Fibroblast of skin of back (primary cell): ENCODE data around the gene TMEM43.
A peak's percentile ranks its signal among the peaks of the same experiment; 100 is the strongest.

Experiments used
- DNase-seq: peaks from one replicate; pipeline ENCODE4 v3.0.0-alpha.2; 2013

Gene TMEM43

DNA sequence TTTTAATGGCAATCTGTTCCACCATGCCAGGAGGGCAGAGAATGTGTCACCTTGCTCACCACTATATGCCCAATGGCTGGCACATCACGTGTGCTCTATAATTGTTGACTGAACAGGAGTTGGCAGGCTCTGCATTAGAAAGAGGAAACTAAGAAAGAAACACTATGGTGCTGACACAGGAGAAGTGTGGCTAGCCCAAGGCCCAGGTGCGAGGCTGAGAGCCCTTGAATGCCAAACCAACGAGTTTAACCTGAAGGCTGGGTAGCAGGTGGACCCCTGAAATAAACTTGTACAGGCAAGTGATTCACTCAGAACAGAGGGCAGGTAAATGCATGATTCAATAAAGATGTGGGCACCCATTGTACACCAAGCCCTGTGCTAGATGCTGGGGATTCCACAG, 2.6 kb upstream of the TMEM43 start:
- no peak for DNase-seq

DNA sequence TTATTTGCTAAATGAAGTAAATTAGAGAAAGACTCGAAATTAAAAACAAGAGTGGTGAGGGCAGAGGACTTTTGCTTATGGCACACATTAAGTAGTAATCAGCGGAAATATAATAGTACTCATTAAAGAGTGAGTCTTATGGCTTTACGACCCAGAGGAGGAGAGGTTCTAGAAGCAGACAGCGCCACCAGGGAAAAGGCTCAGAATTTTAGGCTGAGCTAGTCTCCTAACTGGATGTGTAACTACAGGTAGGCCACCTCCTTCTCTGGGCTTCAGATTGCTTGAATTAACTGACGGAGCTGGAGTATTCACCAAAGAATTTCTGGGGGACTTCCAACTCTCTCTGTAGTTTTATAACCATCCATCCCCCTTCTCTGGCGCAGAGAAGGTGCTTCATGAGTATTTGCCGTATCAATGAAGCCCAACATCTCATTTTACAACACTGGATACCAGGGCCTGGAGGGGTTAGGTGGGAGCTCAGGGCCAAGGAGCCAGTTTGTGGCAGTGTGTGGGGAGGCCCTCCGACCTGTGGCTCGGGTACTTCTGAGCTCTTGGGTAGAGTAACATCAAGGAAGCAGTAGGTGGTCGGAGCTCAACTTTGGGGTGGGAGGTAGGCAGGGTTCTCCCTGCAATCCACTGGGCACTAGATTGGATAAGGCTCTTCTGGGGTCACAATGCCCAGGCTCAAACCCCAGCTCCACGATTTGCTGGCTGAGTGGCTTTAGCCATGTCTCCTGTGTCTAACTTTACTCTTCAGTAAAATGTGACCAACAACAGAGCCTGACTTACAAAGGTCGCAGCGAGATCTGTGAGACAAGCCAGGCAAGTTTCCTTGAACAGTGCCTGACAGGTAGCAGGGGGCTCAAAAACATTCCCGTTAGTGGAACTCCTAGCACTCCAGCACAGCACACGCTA, 1.3 kb upstream of the TMEM43 start:
- DNase-seq = no peak

DNA sequence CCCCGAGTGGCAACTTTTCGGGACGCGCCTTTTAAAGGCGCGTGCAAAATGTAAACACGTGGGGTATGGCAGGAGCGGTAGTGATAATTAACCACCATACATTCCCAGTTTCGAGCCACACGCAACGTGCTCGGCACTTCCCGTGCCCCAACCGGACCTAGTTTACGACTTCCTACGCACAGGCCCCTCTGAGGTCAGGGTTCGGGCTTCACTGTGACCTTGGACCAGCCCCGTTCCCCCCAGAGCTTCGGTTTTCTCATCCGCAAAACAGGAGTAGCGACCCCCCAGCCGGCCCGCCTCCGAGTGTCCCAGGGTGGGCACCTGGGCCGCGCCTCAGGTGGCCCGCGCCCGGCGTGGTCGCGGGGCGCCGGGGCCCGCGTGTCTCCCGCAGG, 633 bp upstream of the TMEM43 start:
- peak; percentile 49 for DNase-seq

DNA sequence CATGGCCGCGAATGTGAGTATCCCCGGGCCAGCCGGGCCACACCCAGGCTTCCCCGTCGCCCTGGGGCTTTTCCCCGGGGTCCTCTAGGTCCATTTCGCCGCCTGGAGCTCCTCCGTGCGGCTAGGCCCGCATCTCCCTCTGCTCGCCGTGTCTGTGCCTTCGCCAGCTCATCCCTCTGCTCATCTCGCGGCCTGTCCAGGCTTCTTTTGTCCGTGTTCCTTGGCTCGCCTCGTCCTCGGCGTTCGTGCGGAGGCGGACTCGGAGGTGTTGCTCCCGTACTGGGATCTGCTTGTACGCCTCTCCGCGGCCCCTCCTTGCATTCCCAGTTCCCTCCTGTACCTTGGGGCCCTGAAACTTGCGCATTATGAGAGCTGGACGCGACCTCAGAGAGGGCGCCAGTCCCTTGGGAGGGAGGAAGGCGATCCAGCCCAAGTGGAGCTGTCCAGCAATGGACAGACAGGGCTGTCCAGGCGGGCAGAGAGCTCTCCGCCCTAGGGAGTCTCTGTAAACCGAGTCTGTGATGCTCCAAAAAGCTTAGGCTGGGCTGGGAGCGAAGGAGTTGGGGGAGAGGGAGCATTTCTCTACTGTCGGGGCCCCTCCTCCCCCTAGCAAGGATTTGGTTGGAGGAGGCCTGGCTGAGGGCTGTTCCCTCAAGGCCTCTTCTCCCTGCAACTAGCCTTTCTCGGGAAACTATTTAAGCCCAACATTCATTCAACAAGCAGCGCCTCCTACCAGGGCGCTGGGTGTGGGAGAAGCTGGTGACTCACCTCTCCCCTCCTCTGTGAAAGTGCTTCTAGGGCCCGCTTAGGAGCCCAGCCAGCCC, 553 bp downstream of the TMEM43 start:
- peak; percentile 98 for DNase-seq

DNA sequence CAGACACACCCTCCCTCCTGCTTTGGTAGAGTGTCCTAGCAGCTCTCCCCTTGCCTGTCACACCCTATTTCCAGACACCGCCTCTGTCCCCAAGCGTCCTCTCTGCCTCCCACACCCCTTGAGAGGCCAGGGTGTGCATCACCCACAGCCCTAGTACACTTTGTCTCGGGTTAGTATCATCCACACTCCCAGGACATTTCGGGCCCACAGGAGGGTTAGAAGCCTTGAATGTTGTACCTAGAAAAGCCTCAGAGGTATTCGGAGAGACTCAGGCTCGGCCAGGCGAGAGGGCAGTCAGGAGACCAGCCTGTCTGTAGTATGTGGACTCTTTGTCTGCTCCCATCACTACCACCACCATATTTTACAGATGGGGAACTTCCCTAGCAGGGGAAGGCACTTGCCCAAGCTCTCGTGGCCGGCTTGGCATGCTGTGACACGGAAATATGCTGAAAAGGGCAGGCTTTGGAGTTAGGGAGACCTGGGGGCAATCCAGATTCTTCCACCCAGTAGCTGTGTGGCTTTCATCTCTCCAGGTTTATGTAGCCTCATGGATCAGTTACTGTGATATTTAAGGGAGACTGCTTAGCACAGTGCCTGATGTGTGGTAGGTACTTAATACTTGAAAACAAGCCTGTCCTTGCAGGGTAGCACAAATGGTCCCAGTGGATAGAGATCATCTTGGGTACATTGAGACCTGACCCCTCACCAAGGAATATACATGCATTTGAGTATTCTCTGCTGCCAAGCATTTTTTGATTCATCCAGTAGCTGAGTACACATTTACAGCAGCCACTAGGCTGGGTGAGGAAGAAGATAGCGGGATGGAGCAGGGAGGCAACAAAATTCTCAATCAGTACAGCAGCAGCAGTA, 1.4 kb downstream of the TMEM43 start:
- DNase-seq = no peak

DNA sequence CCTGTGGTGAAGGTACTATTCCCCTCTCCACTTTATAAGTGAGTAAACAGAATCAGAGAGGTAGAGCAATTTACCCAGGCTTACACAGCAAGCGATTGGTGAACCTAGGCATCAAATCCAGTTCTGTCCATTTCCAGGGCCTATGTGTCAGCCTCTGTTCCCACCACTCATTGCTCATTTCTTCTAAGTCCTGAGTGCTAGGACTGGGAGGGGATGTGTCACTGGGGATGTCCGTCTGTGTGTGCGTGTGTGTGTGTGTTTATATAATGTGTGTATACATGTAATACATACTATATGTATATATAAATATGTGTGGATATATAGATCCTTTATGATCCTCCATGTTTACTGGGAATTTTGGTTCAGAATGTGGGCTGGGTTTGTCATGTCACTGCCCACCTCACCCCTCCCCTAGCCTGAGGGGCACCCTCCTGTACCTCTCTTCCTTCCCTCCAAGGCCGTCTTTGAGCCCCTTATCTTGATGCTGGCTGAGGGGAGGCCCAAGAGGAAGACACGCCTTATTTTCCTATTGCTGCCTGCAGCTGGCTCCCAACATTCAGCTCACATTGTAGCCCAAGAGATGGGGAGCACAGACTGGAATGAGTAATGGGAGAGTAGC, 2.1 kb downstream of the TMEM43 start:
- no peak for DNase-seq

DNA sequence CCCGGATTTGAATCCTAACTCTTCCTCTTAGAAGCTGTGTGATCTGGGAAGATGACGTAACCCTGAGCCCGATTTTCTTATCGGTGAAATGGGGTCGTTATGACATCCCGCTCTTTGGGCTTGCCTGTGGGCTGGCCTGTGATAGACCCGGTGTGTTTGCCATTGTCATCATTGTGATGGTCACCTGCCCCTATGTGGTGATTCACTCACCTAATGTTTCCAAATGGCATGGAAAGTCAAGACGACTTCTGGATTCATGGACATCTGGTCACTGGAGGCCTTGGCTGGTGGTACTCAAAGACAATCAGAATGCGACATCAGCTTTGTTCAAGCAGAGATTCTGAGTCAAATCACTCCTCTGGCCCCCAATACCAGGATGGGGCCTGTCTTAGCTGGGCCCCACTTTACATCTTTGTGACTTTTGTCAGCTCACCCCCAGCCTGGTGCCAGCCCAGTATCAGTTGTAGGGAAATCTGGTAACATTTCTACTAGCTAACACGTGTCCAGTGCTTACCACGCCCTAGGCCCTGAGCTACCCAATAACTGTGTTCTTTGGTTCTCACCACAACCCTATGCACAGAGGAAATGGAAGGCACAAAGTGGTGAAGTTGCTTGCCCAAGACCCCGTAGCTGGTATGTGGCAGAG, 2.8 kb downstream of the TMEM43 start:
- no peak for DNase-seq

DNA sequence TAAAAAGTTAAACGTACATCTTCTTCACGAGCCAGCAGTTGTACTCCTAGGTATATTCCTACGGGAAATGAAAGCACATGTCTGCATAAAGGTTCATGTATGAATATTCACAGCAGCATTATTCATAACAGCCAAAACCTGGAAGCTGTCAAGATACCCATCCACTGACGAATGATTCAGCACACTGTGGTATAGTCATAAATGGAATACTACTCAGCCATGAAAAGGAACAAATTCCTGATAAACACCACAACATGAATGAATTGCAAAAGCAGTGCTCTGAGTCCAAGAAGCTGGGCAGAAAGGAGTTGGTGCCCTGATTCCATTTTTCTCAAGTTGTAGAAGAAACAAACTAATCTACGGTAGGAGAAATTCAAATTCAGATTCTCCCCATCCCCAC, 3.9 kb downstream of the TMEM43 start:
- DNase-seq = no peak

DNA sequence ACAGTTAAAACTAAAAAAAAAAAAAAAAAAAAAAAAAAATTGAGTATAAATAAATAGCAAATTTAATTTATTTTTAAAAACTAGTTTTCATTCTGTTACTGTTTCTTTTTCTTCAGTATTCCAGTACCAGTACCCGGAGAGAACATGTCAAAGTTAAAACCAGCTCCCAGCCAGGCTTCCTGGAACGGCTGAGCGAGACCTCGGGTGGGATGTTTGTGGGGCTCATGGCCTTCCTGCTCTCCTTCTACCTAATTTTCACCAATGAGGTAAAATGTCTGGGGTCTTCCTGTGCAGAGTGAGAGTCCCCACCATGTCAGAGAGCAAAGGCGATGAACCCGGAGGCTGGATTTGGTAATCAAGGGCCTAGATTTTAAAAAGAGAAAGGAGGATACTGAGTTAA, 4.4 kb downstream of the TMEM43 start:
- DNase-seq = no peak

DNA sequence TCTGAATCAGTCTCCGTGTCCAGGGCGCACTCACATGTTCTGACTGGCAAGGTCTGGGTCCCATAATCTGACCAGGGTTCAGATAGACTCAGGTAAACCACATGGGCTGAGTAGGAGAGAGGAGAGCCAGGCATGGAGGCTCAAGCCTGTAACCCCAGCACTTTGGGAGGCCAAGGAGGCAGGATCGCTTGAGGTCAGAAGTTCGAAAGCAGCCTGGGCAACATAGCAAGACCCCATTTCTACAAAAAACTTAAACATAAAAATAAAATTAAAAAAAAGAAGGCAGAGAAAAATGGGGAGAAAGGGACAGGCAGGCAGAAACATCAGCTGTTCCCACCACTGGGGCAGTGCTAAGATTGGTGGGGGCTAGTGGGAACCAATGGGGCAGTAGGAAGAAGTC, 5.4 kb downstream of the TMEM43 start:
- no peak for DNase-seq

DNA sequence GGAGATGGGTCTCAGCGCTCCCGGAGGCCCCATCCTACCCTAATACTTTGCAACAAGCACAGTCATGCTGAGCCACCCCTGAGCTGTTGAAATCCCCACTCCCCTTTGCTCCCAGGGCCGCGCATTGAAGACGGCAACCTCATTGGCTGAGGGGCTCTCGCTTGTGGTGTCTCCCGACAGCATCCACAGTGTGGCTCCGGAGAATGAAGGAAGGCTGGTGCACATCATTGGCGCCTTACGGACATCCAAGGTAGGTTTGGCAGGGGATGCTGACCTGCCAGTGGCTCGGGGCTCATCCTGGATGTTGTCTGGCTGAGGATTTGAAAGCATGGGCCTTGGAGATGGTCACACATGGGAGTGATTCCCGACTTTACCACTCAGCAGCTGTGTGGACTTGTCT, 5.9 kb downstream of the TMEM43 start:
- DNase-seq = no peak

DNA sequence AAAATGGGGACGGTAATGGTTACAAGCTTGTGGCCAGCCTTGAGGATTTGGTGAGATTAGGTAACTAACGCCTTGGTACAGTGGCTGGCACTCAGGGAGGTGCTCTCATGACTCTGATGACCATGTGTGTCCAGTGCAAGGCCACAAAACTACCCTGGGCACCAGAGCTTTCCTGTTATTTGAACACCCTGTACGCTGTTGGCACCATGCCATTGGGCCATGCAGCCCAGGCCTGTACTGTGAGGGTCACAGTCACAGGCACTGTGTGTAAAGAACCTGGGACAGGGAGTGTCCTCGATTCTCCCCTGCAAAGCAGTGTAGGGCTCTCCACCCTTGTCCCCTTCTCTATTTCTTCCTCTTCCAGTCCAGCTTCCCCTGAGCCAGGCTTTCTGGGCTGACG, 6.3 kb downstream of the TMEM43 start:
- DNase-seq = no peak

DNA sequence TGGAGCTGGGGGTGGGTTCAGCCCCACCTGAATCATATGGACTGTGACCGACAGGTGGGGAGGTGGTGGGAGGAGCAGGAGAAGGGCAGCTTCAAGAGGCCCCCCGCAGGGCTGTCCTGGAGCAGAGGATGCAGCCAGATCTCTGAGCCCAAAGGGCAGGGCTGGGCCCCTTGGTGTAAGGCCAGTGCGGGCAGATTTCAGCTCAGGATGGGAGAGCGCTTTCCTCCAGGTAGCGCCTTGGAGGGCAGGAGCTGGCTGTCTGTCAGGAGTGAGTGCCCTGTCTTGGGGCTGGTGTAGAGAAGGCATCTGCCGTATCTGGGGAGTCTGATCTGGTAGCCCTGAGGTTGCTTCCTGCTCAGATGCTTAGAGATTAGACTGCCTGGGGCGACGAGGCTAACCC, 7.3 kb downstream of the TMEM43 start:
- no peak for DNase-seq

DNA sequence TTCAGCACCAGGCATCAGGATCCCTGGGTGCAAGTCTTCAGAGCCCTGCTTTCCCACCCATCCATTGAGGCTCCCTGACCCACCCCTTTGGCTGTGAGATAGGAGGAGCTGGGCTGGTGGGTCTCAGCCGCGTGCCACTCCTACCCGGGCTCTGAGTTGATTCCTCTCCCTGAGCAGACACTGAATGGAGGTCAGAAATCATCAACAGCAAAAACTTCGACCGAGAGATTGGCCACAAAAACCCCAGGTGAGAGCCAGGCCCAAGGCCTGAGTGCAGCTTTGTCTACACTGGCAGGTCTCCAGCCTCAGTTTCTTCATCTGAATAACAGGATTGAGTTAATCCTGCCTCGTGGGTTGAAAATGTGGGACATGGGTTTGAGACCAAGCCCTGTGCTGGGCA, 7.8 kb downstream of the TMEM43 start:
- no peak for DNase-seq

DNA sequence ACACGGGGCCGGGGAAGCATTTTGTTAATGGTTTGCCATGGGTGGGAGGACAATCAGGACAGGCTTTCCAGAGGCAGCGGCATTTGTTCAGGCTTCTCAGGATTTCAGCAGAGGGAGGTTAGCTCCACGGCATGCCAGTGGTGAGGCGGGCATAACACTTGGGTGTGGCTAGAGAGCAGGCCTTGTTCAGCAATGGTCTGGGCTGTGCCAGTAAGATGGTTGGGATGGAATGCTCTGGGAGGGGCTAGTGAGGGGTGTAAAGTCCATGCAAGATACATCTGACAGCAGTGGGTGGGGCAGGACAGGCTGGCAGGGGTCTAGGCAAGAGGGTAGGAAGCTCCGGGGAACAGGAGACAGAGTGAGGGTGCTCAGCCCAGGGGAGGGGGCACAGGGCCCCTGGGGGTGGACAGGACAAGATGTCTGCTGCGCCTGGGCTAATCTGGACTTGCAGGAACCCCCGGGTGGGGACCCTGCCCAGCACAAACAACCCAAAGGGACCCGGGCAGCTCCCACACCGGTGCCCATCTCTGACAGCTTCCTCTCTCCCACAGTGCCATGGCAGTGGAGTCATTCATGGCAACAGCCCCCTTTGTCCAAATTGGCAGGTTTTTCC, 8.4 kb downstream of the TMEM43 start:
- no peak for DNase-seq

DNA sequence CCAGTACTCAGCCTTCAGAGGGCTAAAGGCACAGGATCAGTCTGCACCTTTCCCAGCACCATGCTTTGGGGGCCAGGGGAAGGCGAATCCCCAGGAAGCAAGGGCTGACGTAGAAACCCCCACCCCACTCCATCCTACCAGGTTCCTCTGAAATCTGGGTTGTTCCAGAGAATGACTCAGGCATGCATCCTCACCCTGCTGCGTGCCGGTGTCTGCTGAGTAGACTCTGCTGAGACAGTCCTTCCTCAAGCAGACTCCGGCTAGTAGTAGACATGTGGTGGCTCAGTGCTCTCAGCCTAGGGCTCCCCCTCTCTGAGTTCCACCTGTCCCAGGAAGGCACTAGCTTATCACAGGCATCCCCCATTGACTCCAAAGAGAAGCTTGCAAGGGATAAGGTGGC, 9.0 kb downstream of the TMEM43 start:
- no peak for DNase-seq

DNA sequence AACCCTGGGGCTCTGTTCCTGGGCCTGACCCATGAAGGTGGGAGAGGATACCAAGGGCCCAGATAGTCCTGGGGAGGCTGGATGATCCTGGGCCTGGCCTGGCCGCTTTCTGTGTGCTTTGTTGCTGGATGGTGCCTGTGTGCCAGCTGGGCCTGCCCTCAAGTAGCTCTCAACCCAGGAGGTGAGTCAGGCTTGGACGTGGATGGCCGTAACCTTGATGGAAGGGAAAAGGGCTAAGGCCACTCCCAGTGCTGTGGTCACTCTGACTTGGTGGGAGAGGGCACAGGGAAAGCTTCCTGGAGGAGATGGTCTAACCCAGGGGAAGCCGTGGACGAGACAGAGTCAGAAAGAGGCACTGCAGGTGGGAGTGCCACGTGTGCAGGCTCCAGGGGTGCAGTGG, 9.4 kb downstream of the TMEM43 start:
- DNase-seq = no peak

DNA sequence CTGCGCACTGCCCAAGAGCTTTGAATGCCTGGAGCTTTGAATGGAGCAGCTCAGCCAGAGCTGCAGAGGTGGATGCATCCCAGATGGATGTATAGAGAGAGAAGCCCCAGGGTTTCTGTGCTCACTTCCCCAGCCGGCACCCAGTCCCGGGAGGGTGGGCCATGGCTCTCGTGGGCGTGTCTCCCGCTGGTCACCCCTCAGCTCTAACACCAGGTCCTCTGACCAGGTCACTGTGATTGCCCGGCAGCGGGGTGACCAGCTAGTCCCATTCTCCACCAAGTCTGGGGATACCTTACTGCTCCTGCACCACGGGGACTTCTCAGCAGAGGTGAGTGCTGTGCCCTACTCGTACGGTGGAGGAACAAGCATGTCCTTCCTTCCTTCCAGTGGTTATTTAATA, 10.7 kb downstream of the TMEM43 start:
- no peak for DNase-seq

DNA sequence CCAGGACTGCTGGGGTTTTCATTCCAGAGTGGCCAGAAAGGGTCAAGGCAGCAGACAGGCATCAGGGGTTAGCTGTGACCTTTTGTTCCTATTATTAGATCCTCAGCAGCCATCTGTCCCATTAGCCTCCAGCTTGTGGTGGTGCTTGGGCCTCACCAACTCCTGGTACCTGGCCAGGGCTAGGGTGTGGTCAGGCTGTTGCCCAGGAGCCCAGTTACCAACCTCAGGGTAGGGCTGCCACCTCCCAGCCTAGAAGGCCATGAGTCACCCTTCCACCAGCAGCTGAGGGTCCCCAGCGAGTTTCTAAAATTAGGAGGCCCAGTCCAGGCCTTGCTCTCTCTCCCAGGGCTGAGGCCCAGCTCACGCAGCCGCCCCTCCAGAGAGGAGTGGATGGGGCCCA, 12.2 kb downstream of the TMEM43 start:
- peak; percentile 21 for DNase-seq

DNA sequence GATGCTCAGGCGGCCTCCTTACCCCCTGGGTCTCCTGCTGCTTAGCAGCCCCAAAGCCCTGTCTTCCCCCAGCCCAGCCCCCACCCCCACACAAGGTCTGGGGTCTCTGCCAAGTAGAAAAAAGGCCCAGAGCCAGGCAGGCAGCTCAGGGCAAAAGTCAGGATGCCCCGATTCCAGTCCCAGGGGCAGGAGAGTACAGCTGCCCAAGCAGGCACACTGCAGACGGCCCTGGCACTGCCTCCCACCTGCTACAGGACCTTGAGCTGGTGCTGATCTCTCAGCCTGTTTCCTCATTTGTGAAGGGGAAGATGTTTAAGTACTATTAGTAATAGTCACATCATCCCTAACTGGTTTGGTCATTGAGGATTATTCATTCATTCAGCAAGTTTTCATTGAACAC, 12.6 kb downstream of the TMEM43 start:
- DNase-seq = no peak

DNA sequence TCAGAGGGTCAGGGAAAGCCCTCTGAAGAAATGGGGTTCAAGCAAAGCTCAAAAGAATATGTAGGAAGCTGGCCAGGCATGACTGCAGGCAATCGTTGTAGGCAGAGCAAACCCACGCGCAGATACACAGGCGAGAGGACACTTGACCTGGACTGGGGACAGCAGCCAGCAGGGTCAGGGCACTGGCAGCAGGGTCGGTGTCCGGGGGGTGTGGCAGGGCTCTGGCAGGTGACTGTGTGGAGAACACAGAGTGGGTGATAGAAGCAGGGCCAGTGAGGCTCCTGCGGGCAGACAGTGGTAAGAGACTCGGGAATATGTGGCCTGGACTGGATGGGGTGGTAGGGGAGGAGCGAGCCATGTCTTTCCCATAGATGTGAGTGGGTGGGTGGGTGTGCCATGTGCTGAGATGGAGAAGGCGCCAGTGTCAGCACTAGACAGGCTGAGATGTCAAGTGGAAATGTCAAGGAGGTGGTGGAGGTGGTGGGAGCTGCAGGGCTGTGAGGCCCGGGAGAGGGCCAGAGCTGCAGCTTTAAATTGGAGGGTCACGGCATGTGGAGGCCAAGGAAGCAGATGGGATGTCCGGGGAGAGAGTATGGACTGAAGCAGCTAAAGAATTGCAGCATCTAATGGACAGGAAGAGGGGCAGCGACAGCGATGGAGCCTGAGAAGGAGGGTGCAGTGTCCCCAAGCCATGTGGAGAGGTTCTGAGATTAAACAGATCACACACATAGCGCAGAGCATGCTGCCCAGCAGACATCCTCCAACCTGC, 13.4 kb downstream of the TMEM43 start:
- no peak for DNase-seq
